Thyroid gland (tissue), 4 donors: ENCODE data around the gene PPP4R3B.

Experiments
- CTCF ChIP-seq, 6 experiments: fragments of 200-600 bp in 3 of 6; fragments of 450-650 bp in 3 of 6; sonication (generic) in 3 of 6; IDR thresholded peaks; one replicate each; pipeline ENCODE4 v1.5.1; 2016 to 2019; ENCODE audit warnings: antibody characterized with exemption in 6 of 6, mild to moderate bottlenecking in 2 of 6, inconsistent platforms in 1 of 6, moderate library complexity in 1 of 6
- POLR2A ChIP-seq, 2 donors: fragments of 450-650 bp; IDR thresholded peaks; one replicate each; pipeline ENCODE4 v1.6.1; 2017; ENCODE audit warnings: antibody characterized with exemption in 2 of 2, mild to moderate bottlenecking in 2 of 2, moderate library complexity in 1 of 2

GRCh38 chr2:55519938-55520885 lies 97.2 kb downstream of the PPP4R3B start:
- no peak for TF ChIP-seq CTCF (IDR thresholded peaks at IDR 0.05)
- no peak for TF ChIP-seq POLR2A (IDR thresholded peaks at IDR 0.05)
